Metanephros (tissue), 2 donors: ENCODE data around the gene VANGL2. TPM values are rescaled to one million over a fixed set of nuclear protein-coding genes. Genes with fewer than 3 reads are reported as not detected.

ENCODE experiments used
- small RNA-seq: library from RNA; depleted of rRNA; stranded (forward); fragments of <200 nt; gene quantifications from one replicate; pipeline ENCODE3, GENCODE V24; 2014; ENCODE audit warnings: low replicate concordance
- total RNA-seq: library from RNA; depleted of rRNA; stranded (reverse); fragments of >200 nt; gene quantifications from one replicate; pipeline ENCODE4 v1.2.3, GENCODE V29; 2014

The VANGL2 gene
- total RNA-seq, result 15.5 TPM

GRCh38 chr1:160400223-160400645 lies at the start of gene VANGL2:
Gene VANGL2 (plus strand): TSS chr1:160400564. CDS start chr1:160415838, 15,274 bp downstream.

DNA sequence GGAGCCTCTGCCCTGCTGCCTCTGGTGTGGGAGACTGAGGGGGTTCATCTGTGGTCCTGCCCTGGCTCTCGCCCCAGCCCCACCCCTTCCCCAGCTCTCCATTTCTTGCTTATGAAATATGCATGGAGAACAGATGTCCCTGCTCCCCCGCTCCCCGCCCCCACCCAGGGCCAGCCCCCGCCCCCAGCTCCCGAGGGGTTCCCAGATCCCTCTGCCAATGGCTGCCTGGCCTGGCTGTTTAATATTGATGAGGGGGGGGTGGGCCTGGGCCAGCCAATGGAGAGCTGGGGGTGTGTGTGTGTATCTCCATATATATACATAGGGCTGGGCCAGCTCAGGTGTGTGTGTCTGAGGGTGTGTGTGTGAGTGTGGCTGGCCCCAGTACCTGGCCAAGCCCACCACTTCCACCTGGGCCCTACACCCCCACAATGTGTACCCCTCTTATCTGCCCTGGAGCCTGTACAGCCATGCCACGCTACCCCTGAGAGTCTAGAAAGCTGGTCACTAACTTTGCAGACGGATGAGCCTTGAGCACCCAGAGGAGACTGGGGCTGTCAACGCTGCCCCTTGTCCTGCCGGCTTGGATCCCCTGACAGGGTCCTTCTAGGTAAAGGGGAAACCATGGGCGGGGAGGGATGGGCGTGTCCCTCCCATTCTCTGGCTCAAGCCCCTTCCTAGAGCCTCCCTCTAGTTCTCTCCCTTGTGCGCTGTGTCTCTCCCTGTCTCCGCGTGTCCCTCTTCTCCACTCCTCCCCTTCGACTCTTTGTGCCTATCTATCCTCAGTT lies 33.4 kb upstream of the VANGL2 start, which contains the start of gene NHLH1:
NHLH1 (plus strand) TSS at position 341 of the 785 bp plus-strand sequence. CDS start 3,661 bp downstream, outside the sequence.

Small RNA genes lying within 50 kb of the gene (small RNA-seq; reads per million reads assigned to genes)
- gene RNU4-42P, result not detected

Other genes with a start within 250 kb of the VANGL2 start
- gene ATP1A4, start 249.0 kb upstream of the VANGL2 start, total RNA-seq, result 0.76 TPM
- 103 TPM for gene CASQ1, start 210.0 kb upstream of the VANGL2 start, total RNA-seq
- 43.7 TPM for gene PEA15, start 195.2 kb upstream of the VANGL2 start, total RNA-seq
- 148 TPM for gene DCAF8, start 138.0 kb upstream of the VANGL2 start, total RNA-seq
- 58.0 TPM for gene PEX19, start 115.4 kb upstream of the VANGL2 start, total RNA-seq
- gene COPA, start 57.3 kb upstream of the VANGL2 start, total RNA-seq, result 127 TPM
- gene NCSTN, start 57.2 kb upstream of the VANGL2 start, total RNA-seq, result 102 TPM
- not detected for gene NHLH1, start 33.5 kb upstream of the VANGL2 start, total RNA-seq
- gene SLAMF6, start 122.7 kb downstream of the VANGL2 start, total RNA-seq, result 0.12 TPM
- 3.7 TPM for gene CD84, start 178.9 kb downstream of the VANGL2 start, total RNA-seq
- gene SLAMF1, start 246.5 kb downstream of the VANGL2 start, total RNA-seq, result 0.64 TPM